HG03159 (cell line): ENCODE results near the gene ZNF385B.

ENCODE experiments used
- ATAC-seq: cut with Tn5 transposase; IDR thresholded peaks from one replicate; pipeline ENCODE4 v1.9.1; 2021; ENCODE audit warnings: mild to moderate bottlenecking, moderate library complexity; ENCODE audit not compliant: unreplicated experiment

ZNF385B gene

GRCh38 chr2:179691235-179691634 lies 170.2 kb downstream of the ZNF385B start:
- ATAC-seq: no peak

GRCh38 chr2:179686718-179687342 lies 174.6 kb downstream of the ZNF385B start:
- ATAC-seq: no peak

DNA sequence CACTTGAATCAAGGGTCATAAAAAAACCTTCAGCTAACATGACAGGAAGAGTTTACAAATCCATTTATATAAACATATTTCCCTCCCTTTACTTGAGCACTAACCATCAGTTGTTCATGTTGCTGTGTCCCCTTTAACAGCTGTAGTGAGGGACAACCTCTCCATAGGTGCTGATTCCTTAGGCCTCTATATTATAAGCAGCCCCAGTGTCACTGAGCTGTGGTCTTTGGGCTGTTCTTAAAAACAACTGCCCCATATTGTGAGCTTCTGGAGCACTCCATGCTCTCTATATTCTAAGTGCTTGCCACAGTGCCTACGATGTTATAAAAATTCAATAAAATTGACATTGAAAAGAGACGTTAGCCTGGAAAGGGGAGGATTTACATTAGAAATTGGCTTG lies 175.3 kb downstream of the ZNF385B start:
- ATAC-seq: no peak

- no peak for ATAC-seq
Measured at GRCh38 chr2:179685146-179685545, 176.3 kb downstream of the ZNF385B start.

DNA sequence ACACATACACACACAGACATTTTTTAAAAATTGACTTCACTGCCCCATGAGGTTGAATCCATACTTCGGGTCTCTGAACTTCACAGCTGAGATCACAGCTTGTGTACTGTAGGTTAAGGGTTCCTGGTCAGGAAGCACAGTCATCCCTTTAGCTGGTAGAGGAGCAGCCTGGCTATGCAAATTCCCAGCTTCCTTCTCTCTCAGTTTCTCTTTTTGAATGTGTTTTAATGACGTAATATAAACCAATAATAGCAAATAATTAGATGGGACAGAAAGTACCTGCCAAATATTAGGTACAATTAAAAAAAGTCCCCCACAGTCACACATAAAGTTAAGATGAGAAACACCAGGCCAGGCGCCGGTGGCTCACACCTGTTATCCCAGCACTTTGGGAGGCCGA lies 178.7 kb downstream of the ZNF385B start:
- ATAC-seq: no peak

DNA sequence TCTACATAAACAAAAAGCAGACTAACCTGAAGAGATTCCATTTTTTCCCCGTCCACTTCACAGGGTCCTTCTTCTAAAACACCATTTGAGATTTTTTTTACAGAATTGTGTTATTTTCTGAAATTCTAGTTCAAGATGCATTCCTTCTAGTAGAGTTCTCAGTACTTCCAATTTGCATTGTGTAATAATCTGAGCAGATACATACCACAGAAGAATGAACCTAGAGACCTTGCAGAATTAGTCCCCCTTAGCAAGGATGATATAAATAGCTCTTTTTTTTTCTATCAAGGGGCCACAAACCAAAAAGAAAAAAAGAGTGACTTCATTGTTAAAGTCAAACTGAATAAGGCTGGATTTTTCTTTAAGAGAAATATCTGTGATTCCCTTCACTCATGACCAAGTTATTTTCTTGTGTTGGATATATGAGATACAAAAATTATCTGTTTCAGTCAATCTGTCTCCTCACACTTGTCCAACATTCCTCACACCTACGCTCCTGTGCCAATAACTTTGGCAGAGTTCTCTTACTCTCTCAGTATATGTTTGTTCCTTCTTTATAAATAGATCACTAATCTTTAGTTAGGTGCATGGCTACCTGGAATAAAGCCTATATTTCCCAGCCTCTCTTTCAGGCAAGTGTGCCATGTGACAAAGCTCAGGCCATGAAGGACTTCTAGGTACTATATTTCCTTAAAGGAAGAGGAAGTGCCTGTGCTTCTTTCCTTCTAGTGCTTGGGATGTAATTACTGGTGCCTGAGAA lies 183.5 kb downstream of the ZNF385B start:
- no peak for ATAC-seq

GRCh38 chr2:179677077-179677688 lies 184.2 kb downstream of the ZNF385B start:
- ATAC-seq: peak; percentile 53

GRCh38 chr2:179675435-179675834 lies 186.0 kb downstream of the ZNF385B start:
- no peak for ATAC-seq

DNA sequence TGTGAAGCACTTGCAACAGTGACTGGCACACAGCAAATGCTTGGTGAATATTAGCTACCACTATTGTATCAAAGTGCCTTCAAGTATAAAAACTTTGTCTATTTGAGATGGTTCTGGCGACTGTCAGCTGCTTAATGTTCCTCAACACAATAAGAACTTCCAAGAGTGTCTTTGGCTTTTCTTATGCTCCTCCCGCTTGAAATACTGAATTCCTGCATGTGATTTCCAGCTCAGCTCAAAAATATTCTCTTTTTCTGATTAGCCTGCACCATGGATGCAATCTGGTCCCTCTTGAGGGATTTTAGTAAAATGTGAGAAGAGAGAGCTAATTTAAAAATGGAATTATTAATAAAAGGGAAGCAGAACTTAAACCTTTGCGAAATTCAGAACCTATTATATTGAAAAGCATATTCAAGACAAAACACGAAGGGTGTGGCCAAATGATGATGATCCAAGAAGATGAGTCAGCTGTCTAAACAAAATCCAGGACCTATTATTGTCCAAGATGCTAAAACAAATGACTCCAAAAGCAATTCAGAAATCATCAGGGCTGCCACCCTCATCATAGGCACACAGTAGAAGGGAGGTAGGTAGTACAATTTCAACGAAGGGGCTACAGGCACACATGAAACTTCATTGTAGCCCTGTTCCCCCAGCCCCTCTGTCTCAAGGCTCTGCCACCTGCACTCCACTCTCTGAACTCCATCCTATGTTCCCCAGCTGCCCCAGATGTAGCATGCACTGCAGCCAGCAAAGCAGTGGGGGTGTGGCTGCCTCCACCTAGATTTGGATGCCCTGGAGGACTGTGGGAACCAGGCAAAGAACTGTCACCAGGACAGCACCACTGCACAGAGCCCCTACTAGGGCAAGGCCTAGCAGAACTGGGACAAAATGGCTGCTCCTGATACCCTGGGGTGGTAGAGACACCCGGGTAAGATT lies 190.1 kb downstream of the ZNF385B start:
- no peak for ATAC-seq

- ATAC-seq: no peak
Measured at GRCh38 chr2:179669196-179669595, 192.2 kb downstream of the ZNF385B start.

GRCh38 chr2:179664972-179665812 lies 196.2 kb downstream of the ZNF385B start:
- ATAC-seq: no peak

- no peak for ATAC-seq
Measured at GRCh38 chr2:179661986-179662385, 199.4 kb downstream of the ZNF385B start.

DNA sequence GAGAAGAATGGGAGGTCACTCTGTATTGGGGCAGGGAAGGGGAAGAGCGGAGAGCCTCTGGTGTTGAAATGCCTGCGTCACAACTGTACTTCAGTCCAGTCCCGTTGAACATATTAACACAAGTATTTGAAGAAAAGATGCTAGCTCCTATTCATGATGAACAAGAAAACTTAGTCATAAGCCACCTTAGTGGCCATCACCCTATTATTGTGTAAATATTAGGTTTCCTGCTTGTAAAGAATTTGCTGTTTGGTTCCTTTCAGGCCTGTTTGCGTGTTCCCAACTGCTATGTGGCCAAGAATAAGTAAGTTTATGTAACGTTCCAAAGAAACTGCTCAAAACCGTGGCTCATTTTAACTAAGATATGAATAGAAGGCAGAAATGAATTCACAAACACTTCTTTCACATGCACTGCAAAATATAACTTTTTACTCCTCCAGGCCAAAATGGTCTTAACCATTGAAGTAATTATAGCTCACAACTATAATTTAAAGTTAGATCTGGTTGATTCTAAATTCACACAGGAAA lies 204.3 kb downstream of the ZNF385B start:
- no peak for ATAC-seq

- ATAC-seq: no peak
Measured at GRCh38 chr2:179655627-179656026, 205.8 kb downstream of the ZNF385B start.

GRCh38 chr2:179654806-179655205 lies 206.6 kb downstream of the ZNF385B start:
- no peak for ATAC-seq

DNA sequence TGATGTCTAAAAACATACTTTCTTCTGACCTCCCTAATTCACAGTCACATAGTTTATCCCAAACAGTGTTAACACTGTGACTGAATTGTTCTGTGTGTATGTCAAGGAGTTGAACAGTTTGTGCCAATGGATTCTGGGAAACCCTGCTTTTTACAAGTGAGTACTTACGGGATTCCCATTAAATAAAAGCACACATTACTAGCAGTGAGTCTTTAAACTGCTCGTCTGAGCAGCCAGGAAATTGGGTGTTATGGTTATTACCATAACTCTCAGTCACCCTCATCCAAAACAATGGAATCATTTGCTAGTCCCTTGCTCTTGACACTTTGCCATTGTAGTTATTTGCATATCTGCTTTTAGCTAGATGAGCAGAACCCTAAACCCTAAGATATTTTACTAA lies 209.1 kb downstream of the ZNF385B start:
- no peak for ATAC-seq

DNA sequence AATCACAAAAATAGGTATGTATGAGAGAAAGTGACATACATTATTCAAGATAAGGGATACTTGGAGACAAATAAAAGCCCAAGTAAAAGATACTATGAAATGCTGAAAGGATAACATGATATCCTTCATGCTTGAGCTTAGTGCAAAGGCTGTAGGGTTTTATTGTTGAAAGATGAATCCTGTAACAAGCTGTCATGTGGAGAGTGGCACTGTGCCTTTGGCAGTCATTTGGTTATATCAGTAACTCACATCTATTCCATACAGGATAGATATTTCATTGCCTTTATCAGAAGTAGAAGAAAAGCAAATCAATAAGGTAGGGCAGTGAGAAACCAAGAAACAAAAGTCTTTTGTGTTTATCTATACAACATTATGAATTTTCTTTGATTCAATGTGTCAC lies 211.0 kb downstream of the ZNF385B start:
- ATAC-seq: no peak

DNA sequence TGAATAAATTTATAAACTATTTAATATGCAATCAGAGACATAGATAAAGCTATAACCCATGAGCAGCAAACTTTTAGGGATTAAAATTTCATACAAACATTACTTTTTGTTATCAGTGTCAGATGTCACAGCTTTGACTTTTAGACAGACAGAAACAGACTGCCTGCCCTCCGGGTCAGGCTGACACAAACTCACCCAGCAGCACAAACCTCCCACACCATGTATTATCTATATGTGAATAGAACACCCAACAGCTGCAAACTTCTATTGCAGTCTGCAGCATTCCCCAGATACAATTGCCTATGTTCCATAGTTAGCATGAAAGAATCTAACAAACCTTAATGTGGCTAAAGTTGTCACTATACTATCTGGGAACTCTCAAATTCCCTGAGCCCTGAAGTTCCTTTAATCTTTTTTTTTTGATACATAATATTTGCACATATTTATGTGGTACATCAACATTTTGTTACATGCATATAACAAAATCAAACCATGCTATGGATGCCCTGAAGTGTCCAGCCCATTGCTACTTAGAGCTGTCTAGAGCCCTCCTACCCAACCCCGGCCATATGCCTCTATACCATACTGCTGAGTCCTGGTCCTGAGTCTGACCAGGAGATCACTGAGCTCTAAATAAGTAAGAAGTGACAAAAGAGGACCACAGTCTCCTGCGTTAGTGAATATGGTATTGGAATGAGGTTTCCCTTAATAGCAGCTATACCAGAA lies 214.4 kb downstream of the ZNF385B start:
- ATAC-seq: no peak

- no peak for ATAC-seq
Measured at GRCh38 chr2:179646173-179646769, 215.1 kb downstream of the ZNF385B start.
